H9 (cell line): ENCODE results near the gene DUSP10. TPM values are rescaled to one million over a fixed set of nuclear protein-coding genes. Genes with fewer than 3 reads are reported as not detected.

Experiments used
- DNase-seq: peaks from one replicate; pipeline ENCODE4 v3.0.0-alpha.2; 2017
- H2AFZ ChIP-seq: one replicate; pipeline ENCODE4 v1.6.1; 2013; ENCODE audit warnings: mild to moderate bottlenecking, low read length, control low read depth, moderate library complexity
- H2AK5ac ChIP-seq: 2 replicates; pipeline ENCODE4 v1.6.1; 2013; ENCODE audit warnings: low read length, control low read depth, mixed read lengths; ENCODE audit not compliant: insufficient read length
- H2BK120ac ChIP-seq: one replicate; pipeline ENCODE4 v1.6.1; 2013; ENCODE audit warnings: low read depth, mild to moderate bottlenecking, low read length, control low read depth, inconsistent platforms; ENCODE audit not compliant: poor library complexity, severe bottlenecking
- H2BK12ac ChIP-seq: 2 replicates; pipeline ENCODE4 v1.6.1; 2013; ENCODE audit warnings: low read length, control low read depth, mixed read lengths, low read depth; ENCODE audit not compliant: insufficient read length
- H2BK15ac ChIP-seq: 2 replicates; pipeline ENCODE4 v1.6.1; 2013; ENCODE audit warnings: low read depth, low read length, control low read depth
- H2BK20ac ChIP-seq: one replicate; pipeline ENCODE4 v1.6.1; 2013; ENCODE audit warnings: low read depth, mild to moderate bottlenecking, low read length, control low read depth, inconsistent platforms; ENCODE audit not compliant: poor library complexity, severe bottlenecking
- H2BK5ac ChIP-seq: 2 replicates; pipeline ENCODE4 v1.6.1; 2013; ENCODE audit warnings: low read length, control low read depth, mixed read lengths; ENCODE audit not compliant: insufficient read length
- H3K14ac ChIP-seq: 2 replicates; pipeline ENCODE4 v1.6.1; 2013; ENCODE audit warnings: low read length, control low read depth; ENCODE audit not compliant: insufficient read depth
- H3K18ac ChIP-seq: 2 replicates; pipeline ENCODE4 v1.6.1; 2013; ENCODE audit warnings: low read depth, mild to moderate bottlenecking, mixed read lengths, low read length, control low read depth; ENCODE audit not compliant: insufficient read length
- H3K23ac ChIP-seq: 2 replicates; pipeline ENCODE4 v1.6.1; 2013; ENCODE audit warnings: low read length, control low read depth, mixed read lengths, low read depth; ENCODE audit not compliant: insufficient read length
- H3K23me2 ChIP-seq: 2 replicates; pipeline ENCODE4 v1.6.1; 2013; ENCODE audit warnings: low read depth, mild to moderate bottlenecking, mixed read lengths, low read length, control low read depth; ENCODE audit not compliant: insufficient read length, poor library complexity, severe bottlenecking
- H3K27ac ChIP-seq: 2 replicates; pipeline ENCODE4 v1.5.1; 2013; ENCODE audit warnings: low read length, control low read depth, mixed read lengths, low read depth; ENCODE audit not compliant: insufficient read length
- H3K27me3 ChIP-seq: 2 replicates; pipeline ENCODE4 v1.6.1; 2013; ENCODE audit warnings: low read length, control low read depth, inconsistent platforms; ENCODE audit not compliant: insufficient read depth
- H3K4ac ChIP-seq: 2 replicates; pipeline ENCODE4 v1.6.1; 2013; ENCODE audit warnings: low read depth, mild to moderate bottlenecking, control low read depth, inconsistent platforms, low read length, moderate library complexity
- H3K4me1 ChIP-seq: 2 replicates; pipeline ENCODE4 v1.6.1; 2013; ENCODE audit warnings: low read length, control low read depth, inconsistent platforms; ENCODE audit not compliant: insufficient read depth
- H3K4me2 ChIP-seq: 2 replicates; pipeline ENCODE4 v1.6.1; 2013; ENCODE audit warnings: low read length, control low read depth, mixed read lengths; ENCODE audit not compliant: insufficient read length, insufficient read depth
- H3K56ac ChIP-seq: 2 replicates; pipeline ENCODE4 v1.6.1; 2013; ENCODE audit warnings: low read depth, mild to moderate bottlenecking, mixed read lengths, low read length, control low read depth; ENCODE audit not compliant: insufficient read length
- H3K79me1 ChIP-seq: 2 replicates; pipeline ENCODE4 v1.6.1; 2013; ENCODE audit warnings: low read depth, mild to moderate bottlenecking, moderate library complexity, low read length, control low read depth, inconsistent platforms; ENCODE audit not compliant: insufficient read depth, poor library complexity, severe bottlenecking
- H3K79me2 ChIP-seq: 2 replicates; pipeline ENCODE4 v1.6.1; 2013; ENCODE audit warnings: low read length, control low read depth, inconsistent platforms; ENCODE audit not compliant: insufficient read depth
- H3K9ac ChIP-seq: 2 replicates; pipeline ENCODE4 v1.6.1; 2013; ENCODE audit warnings: low read length, control low read depth, mixed read lengths; ENCODE audit not compliant: insufficient read length; ENCODE audit errors: extremely low read depth
- H3K9me3 ChIP-seq: one replicate; pipeline ENCODE4 v1.6.1; 2013; ENCODE audit warnings: low read depth, low read length, inconsistent platforms; ENCODE audit not compliant: control insufficient read depth
- H3T11ph ChIP-seq: one replicate; pipeline ENCODE4 v1.6.1; 2013; ENCODE audit warnings: mild to moderate bottlenecking, low read length, control low read depth, inconsistent platforms
- H4K20me1 ChIP-seq: one replicate; pipeline ENCODE4 v1.6.1; 2013; ENCODE audit not compliant: control insufficient read depth, insufficient read length, insufficient read depth
- H4K5ac ChIP-seq: 2 replicates; pipeline ENCODE4 v1.6.1; 2013; ENCODE audit warnings: low read depth, mild to moderate bottlenecking, mixed read lengths, low read length, control low read depth; ENCODE audit not compliant: insufficient read length
- H4K8ac ChIP-seq: replicated peaks from 2 replicates; pipeline ENCODE4 v1.6.1; 2013; ENCODE audit warnings: low read length, control low read depth, mixed read lengths, low read depth; ENCODE audit not compliant: insufficient read length
- H4K91ac ChIP-seq: 2 replicates; pipeline ENCODE4 v1.6.1; 2013; ENCODE audit warnings: low read depth, mild to moderate bottlenecking, moderate library complexity, mixed read lengths, low read length, control low read depth; ENCODE audit not compliant: insufficient read length
- H3K27ac Mint-ChIP-seq, 3 experiments: 2 replicates in 2 of 3; 3 replicates in 1 of 3; pipeline ENCODE4 v1.8.0; 2020 to 2021; ENCODE audit warnings: mixed read lengths in 3 of 3, mild to moderate bottlenecking in 1 of 3, moderate library complexity in 1 of 3
- H3K27me3 Mint-ChIP-seq: 2 replicates; pipeline ENCODE4 v1.8.0; 2021; ENCODE audit warnings: low read depth, mild to moderate bottlenecking, moderate library complexity, mixed read lengths
- H3K36me3 Mint-ChIP-seq, 3 experiments: 2 replicates in 2 of 3; 3 replicates in 1 of 3; pipeline ENCODE4 v1.8.0; 2020 to 2021; ENCODE audit warnings: low read depth in 3 of 3, mixed read lengths in 3 of 3; ENCODE audit not compliant: insufficient read depth in 1 of 3
- H3K4me1 Mint-ChIP-seq, 2 experiments: 2 replicates each; pipeline ENCODE4 v1.8.0; 2020; ENCODE audit warnings: mixed read lengths in 2 of 2
- H3K4me3 Mint-ChIP-seq, 2 experiments: 2 replicates in 1 of 2; 3 replicates in 1 of 2; pipeline ENCODE4 v1.8.0; 2020 to 2021; ENCODE audit warnings: mild to moderate bottlenecking in 2 of 2, mixed read lengths in 2 of 2, moderate library complexity in 1 of 2
- H3K9me3 Mint-ChIP-seq, 2 experiments: 2 replicates in 1 of 2; 3 replicates in 1 of 2; pipeline ENCODE4 v1.8.0; 2020; ENCODE audit warnings: mild to moderate bottlenecking in 2 of 2, mixed read lengths in 2 of 2, moderate library complexity in 1 of 2
- CTCF ChIP-seq: fragments of 200-600 bp; sonication (generic); conservative IDR thresholded peaks from 3 replicates; pipeline ENCODE4 v1.8.0; 2021; ENCODE audit warnings: antibody characterized with exemption, mild to moderate bottlenecking
- WGBS: extraction: QIAGEN DNeasy Blood & Tissue Kit; methylation state at CpG from one replicate; pipeline ENCODE4 v1.1.7; 2013; ENCODE audit warnings: missing lambda C conversion rate, low lambda C conversion rate, mixed read lengths; ENCODE audit not compliant: insufficient read length; ENCODE audit errors: extremely low coverage; 5-methylcytosine and 5-hydroxymethylcytosine counted together
- total RNA-seq: library from RNA; stranded (reverse); gene quantifications from 2 replicates; pipeline ENCODE4 v1.2.1, GENCODE V29; 2021

DUSP10 gene
- total RNA-seq, 1 experiment from 2014 or later = 2.0 TPM

DNA sequence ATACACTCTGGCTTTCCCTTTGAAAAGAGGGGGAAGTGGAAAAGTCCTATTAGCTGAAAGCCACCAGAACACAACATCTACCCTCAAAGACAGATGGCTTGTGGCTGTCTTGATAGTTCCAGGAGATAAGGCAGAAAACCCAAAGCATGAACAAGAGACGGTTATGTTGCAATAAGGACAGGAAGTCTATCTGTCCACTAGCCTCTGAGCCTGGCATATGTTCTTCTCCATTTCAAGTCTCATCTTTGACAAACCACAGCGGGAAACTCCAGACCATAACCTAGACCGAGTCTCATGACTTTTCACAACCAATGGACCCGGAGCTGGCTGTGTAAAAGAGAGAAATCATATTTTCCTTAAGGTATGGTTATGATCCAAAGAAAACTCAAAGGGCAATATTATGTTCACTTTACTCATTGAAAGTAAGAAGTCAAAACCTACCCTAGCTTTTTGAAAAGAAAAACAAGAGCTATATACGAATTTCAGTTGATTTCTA is 33.8 kb downstream of the DUSP10 start:
- no peak overlapping the region for H2AFZ ChIP-seq
- H3K9me3 ChIP-seq = no peaks in the 10 kb centered on the region
- no peaks in the 10 kb centered on the region for H3K79me1 ChIP-seq
- H2BK120ac ChIP-seq = no peak overlapping the region
- WGBS = no CpG with 5 or more reads among the region's 5 CpGs
- H3K27me3 ChIP-seq = no peaks in the 10 kb centered on the region; the same call in 1 of the 2 replicates
- H3K23me2 ChIP-seq = no peaks in the 10 kb centered on the region
- no peak overlapping the region for H3K27ac Mint-ChIP-seq
- H4K5ac ChIP-seq = no peak overlapping the region
- H2BK5ac ChIP-seq = no peak overlapping the region
- no peak overlapping the region for H3K23ac ChIP-seq
- H3K79me2 ChIP-seq = no peaks in the 10 kb centered on the region
- H3K27me3 Mint-ChIP-seq = no peaks in the 10 kb centered on the region; the same call in 1 of the 2 replicates
- no peak overlapping the region for H3T11ph ChIP-seq
- no peak overlapping the region for H3K14ac ChIP-seq
- H3K4ac ChIP-seq = no peak overlapping the region
- H3K18ac ChIP-seq = no peak overlapping the region
- no peak overlapping the region for H3K4me3 Mint-ChIP-seq
- no peak overlapping the region for H3K9ac ChIP-seq
- no peak overlapping the region for H3K4me2 ChIP-seq
- H3K56ac ChIP-seq = no peak overlapping the region
- no peak overlapping the region for H4K8ac ChIP-seq
- H3K9me3 Mint-ChIP-seq = no peaks in the 10 kb centered on the region
- H4K91ac ChIP-seq = no peak overlapping the region
- TF ChIP-seq CTCF = no peak
- no peaks in the 10 kb centered on the region for H4K20me1 ChIP-seq
- H2BK15ac ChIP-seq = no peak overlapping the region
- H3K4me1 Mint-ChIP-seq = peaks cover 12 to 19% of the 10 kb centered on the region in 2 experiments
- no peak overlapping the region for H2BK12ac ChIP-seq
- DNase-seq = no peak
- H3K4me1 ChIP-seq = peaks cover 4% of the 10 kb centered on the region; the same call in 1 of the 2 replicates
- H2BK20ac ChIP-seq = no peak overlapping the region
- no peak overlapping the region for H2AK5ac ChIP-seq
- H3K27ac ChIP-seq = no peak overlapping the region
- peaks cover 0 to 9% (median 0%) of the 10 kb centered on the region in 3 experiments; a peak in 3 of 7 replicates for H3K36me3 Mint-ChIP-seq
